GM19372 (cell line): Measurements from ENCODE around the gene SZRD1.
A peak's percentile ranks its signal among the peaks of the same experiment; 100 is the strongest.

Source experiments
- ATAC-seq: cut with Tn5 transposase; IDR thresholded peaks from one replicate; pipeline ENCODE4 v1.9.1; 2021; ENCODE audit warnings: mild to moderate bottlenecking, low read depth, moderate library complexity; ENCODE audit not compliant: unreplicated experiment

The SZRD1 gene

GRCh38 chr1:16367258-16367967, 371 bp downstream of the SZRD1 start:
- peak; percentile 67 for ATAC-seq

- no peak for ATAC-seq
Measured at GRCh38 chr1:16367968-16368890, 1.2 kb downstream of the SZRD1 start.

GRCh38 chr1:16369821-16370220, 2.8 kb downstream of the SZRD1 start:
- no peak for ATAC-seq

- no peak for ATAC-seq
Measured at GRCh38 chr1:16371725-16372124, 4.7 kb downstream of the SZRD1 start.

- ATAC-seq, result no peak
Measured at GRCh38 chr1:16372535-16373285, 5.7 kb downstream of the SZRD1 start.

- ATAC-seq, result no peak
Measured at GRCh38 chr1:16374266-16374665, 7.2 kb downstream of the SZRD1 start.

GRCh38 chr1:16375521-16376340, 8.7 kb downstream of the SZRD1 start:
- no peak for ATAC-seq

- ATAC-seq, result no peak
Measured at GRCh38 chr1:16376971-16377370, 9.9 kb downstream of the SZRD1 start.

GRCh38 chr1:16378443-16378842, 11.4 kb downstream of the SZRD1 start:
- no peak for ATAC-seq

GRCh38 chr1:16380868-16381267, 13.8 kb downstream of the SZRD1 start:
- ATAC-seq, result no peak

- ATAC-seq, result no peak
Measured at GRCh38 chr1:16383888-16384287, 16.8 kb downstream of the SZRD1 start.

- no peak for ATAC-seq
Measured at GRCh38 chr1:16385659-16386453, 18.8 kb downstream of the SZRD1 start.

GRCh38 chr1:16386454-16387113, 19.5 kb downstream of the SZRD1 start:
- ATAC-seq, result no peak

- ATAC-seq, result no peak
Measured at GRCh38 chr1:16387201-16388188, 20.5 kb downstream of the SZRD1 start.

GRCh38 chr1:16391411-16391810, 24.4 kb downstream of the SZRD1 start:
- ATAC-seq, result no peak

- no peak for ATAC-seq
Measured at GRCh38 chr1:16392740-16393569, 25.9 kb downstream of the SZRD1 start.
